Measurements from ENCODE around the gene MPRIP. TPM values are rescaled to one million over a fixed set of nuclear protein-coding genes. Genes with fewer than 3 reads are reported as not detected.

The MPRIP gene
- total and polyA plus RNA-seq, 2 of the 13 experiments (the other 11 are each of a cell fraction or from before 2014, with no cell fraction given) = 50.2 to 52.4 TPM

DNA sequence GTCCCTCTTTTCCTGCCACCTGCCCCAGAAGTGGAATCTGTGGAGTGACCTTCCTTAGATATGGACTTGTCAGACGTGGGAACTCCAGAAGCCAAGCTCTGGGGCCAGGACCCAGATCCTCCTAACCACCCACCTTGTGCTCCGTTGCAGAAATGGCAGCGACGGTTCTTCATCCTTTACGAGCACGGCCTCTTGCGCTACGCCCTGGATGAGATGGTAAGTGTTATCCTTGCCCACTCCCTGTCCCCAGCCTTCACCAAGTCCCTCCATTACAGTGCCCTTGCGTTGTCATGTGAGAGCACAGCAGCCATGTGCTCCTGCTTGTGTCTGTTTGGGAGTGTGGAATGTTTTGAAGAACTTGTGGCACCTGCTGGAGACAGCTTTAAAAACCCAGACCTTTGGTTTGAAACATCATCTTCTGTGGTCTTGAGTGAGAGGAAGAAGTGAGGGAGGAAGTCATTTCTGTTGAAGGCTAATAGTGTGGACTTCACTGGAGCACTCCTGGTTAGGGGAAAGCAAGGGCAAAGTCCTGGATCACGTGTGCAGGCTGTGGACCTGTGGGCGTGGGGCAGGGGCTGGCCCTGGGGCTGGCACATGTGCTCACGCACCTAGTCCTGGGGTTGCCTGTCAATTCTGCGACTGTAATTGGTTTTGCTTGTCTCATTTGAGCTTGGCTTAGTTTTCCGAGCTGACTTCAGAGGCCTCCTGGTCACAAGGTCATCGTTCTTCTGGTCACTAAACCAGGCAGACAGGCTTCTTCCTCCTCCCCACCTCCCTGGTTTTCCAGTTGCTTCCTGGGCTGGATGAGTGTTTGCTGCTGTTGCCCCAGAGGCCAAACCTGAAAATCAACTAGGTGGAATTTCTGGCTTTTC lies 35.8 kb downstream of the MPRIP start (continued):
- TF ChIP-seq KLF16 (CRISPR knock-in tag; IDR thresholded peaks at IDR 0.05) (peak in 1 of 2 experiments; percentile 80; a peak in 1 of 4 replicates), MYC (CRISPR knock-in tag; IDR thresholded peaks at IDR 0.05; ENCODE audit: borderline replicate concordance) (peak; percentile 95), GATAD2A (CRISPR knock-in tag; IDR thresholded peaks at IDR 0.05) (peak; percentile 90), SPEN (CRISPR knock-in tag; IDR thresholded peaks at IDR 0.05; ENCODE audit: low read depth) (peak; percentile 37; the same call in 1 of the 2 replicates), GTF3A (CRISPR knock-in tag; conservative IDR thresholded peaks at IDR 0.05) (0 out of 2 replicates have a peak, but pooled peaks have one; percentile 19), DR1 (CRISPR knock-in tag; IDR thresholded peaks at IDR 0.05) (no peak), POLR2AphosphoS5 (IDR thresholded peaks at IDR 0.05; ENCODE audit: low read depth, low read length) (peak; percentile 43; the same call in 1 of the 2 replicates), SP2 (CRISPR knock-in tag; IDR thresholded peaks at IDR 0.05) (0 out of 2 replicates have a peak, but pooled peaks have one; percentile 26), POGZ (CRISPR knock-in tag; IDR thresholded peaks at IDR 0.05) (peak; percentile 59), NFKBIZ (CRISPR knock-in tag; IDR thresholded peaks at IDR 0.05) (peak; percentile 67; the same call in 1 of the 2 replicates), ARNTL (CRISPR knock-in tag; IDR thresholded peaks at IDR 0.05) (peak; percentile 97), ZNF772 (CRISPR knock-in tag; IDR thresholded peaks at IDR 0.05) (0 out of 2 replicates have a peak, but pooled peaks have one; percentile 13), WIZ (CRISPR knock-in tag; IDR thresholded peaks at IDR 0.05) (0 out of 2 replicates have a peak, but pooled peaks have one; percentile 47)
- TF ChIP-seq, protein P1, sequence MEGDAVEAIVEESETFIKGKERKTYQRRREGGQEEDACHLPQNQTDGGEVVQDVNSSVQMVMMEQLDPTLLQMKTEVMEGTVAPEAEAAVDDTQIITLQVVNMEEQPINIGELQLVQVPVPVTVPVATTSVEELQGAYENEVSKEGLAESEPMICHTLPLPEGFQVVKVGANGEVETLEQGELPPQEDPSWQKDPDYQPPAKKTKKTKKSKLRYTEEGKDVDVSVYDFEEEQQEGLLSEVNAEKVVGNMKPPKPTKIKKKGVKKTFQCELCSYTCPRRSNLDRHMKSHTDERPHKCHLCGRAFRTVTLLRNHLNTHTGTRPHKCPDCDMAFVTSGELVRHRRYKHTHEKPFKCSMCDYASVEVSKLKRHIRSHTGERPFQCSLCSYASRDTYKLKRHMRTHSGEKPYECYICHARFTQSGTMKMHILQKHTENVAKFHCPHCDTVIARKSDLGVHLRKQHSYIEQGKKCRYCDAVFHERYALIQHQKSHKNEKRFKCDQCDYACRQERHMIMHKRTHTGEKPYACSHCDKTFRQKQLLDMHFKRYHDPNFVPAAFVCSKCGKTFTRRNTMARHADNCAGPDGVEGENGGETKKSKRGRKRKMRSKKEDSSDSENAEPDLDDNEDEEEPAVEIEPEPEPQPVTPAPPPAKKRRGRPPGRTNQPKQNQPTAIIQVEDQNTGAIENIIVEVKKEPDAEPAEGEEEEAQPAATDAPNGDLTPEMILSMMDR (CRISPR knock-in tag; IDR thresholded peaks at IDR 0.05) = peak; percentile 12; the same call in 1 of the 2 replicates
- TF ChIP-seq, protein P2, sequence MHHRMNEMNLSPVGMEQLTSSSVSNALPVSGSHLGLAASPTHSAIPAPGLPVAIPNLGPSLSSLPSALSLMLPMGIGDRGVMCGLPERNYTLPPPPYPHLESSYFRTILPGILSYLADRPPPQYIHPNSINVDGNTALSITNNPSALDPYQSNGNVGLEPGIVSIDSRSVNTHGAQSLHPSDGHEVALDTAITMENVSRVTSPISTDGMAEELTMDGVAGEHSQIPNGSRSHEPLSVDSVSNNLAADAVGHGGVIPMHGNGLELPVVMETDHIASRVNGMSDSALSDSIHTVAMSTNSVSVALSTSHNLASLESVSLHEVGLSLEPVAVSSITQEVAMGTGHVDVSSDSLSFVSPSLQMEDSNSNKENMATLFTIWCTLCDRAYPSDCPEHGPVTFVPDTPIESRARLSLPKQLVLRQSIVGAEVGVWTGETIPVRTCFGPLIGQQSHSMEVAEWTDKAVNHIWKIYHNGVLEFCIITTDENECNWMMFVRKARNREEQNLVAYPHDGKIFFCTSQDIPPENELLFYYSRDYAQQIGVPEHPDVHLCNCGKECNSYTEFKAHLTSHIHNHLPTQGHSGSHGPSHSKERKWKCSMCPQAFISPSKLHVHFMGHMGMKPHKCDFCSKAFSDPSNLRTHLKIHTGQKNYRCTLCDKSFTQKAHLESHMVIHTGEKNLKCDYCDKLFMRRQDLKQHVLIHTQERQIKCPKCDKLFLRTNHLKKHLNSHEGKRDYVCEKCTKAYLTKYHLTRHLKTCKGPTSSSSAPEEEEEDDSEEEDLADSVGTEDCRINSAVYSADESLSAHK (CRISPR knock-in tag; IDR thresholded peaks at IDR 0.05; ENCODE audit: borderline replicate concordance) = no peak
- TF ChIP-seq, protein P3, sequence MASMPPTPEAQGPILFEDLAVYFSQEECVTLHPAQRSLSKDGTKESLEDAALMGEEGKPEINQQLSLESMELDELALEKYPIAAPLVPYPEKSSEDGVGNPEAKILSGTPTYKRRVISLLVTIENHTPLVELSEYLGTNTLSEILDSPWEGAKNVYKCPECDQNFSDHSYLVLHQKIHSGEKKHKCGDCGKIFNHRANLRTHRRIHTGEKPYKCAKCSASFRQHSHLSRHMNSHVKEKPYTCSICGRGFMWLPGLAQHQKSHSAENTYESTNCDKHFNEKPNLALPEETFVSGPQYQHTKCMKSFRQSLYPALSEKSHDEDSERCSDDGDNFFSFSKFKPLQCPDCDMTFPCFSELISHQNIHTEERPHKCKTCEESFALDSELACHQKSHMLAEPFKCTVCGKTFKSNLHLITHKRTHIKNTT (CRISPR knock-in tag; IDR thresholded peaks at IDR 0.05) = no peak
- TF ChIP-seq, protein P4, sequence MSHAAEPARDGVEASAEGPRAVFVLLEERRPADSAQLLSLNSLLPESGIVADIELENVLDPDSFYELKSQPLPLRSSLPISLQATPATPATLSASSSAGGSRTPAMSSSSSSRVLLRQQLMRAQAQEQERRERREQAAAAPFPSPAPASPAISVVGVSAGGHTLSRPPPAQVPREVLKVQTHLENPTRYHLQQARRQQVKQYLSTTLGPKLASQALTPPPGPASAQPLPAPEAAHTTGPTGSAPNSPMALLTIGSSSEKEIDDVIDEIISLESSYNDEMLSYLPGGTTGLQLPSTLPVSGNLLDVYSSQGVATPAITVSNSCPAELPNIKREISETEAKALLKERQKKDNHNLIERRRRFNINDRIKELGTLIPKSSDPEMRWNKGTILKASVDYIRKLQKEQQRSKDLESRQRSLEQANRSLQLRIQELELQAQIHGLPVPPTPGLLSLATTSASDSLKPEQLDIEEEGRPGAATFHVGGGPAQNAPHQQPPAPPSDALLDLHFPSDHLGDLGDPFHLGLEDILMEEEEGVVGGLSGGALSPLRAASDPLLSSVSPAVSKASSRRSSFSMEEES (CRISPR knock-in tag; IDR thresholded peaks at IDR 0.05) = peak; percentile 92
- TF ChIP-seq, protein P5, sequence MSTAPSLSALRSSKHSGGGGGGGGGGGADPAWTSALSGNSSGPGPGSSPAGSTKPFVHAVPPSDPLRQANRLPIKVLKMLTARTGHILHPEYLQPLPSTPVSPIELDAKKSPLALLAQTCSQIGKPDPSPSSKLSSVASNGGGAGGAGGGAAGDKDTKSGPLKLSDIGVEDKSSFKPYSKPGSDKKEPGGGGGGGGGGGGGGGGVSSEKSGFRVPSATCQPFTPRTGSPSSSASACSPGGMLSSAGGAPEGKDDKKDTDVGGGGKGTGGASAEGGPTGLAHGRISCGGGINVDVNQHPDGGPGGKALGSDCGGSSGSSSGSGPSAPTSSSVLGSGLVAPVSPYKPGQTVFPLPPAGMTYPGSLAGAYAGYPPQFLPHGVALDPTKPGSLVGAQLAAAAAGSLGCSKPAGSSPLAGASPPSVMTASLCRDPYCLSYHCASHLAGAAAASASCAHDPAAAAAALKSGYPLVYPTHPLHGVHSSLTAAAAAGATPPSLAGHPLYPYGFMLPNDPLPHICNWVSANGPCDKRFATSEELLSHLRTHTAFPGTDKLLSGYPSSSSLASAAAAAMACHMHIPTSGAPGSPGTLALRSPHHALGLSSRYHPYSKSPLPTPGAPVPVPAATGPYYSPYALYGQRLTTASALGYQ (CRISPR knock-in tag; IDR thresholded peaks at IDR 0.05) = no peak
- TF ChIP-seq, protein P6, sequence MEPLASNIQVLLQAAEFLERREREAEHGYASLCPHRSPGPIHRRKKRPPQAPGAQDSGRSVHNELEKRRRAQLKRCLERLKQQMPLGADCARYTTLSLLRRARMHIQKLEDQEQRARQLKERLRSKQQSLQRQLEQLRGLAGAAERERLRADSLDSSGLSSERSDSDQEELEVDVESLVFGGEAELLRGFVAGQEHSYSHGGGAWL (CRISPR knock-in tag; IDR thresholded peaks at IDR 0.05) = peak; percentile 29; the same call in 1 of the 2 replicates
